Measurements from ENCODE around the gene CCDC28A.

- no peak for TF ChIP-seq CTCF (IDR thresholded peaks at IDR 0.05)
- TF ChIP-seq POLR2A (IDR thresholded peaks at IDR 0.05), result no peak
These were observed 49.6 kb upstream of the CCDC28A start for GRCh38 chr6:138724015-138724414.
